ENCODE measurements around the gene KIN.
A peak's percentile ranks its signal among the peaks of the same experiment; 100 is the strongest.

The KIN gene, protein sequence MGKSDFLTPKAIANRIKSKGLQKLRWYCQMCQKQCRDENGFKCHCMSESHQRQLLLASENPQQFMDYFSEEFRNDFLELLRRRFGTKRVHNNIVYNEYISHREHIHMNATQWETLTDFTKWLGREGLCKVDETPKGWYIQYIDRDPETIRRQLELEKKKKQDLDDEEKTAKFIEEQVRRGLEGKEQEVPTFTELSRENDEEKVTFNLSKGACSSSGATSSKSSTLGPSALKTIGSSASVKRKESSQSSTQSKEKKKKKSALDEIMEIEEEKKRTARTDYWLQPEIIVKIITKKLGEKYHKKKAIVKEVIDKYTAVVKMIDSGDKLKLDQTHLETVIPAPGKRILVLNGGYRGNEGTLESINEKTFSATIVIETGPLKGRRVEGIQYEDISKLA

DNA sequence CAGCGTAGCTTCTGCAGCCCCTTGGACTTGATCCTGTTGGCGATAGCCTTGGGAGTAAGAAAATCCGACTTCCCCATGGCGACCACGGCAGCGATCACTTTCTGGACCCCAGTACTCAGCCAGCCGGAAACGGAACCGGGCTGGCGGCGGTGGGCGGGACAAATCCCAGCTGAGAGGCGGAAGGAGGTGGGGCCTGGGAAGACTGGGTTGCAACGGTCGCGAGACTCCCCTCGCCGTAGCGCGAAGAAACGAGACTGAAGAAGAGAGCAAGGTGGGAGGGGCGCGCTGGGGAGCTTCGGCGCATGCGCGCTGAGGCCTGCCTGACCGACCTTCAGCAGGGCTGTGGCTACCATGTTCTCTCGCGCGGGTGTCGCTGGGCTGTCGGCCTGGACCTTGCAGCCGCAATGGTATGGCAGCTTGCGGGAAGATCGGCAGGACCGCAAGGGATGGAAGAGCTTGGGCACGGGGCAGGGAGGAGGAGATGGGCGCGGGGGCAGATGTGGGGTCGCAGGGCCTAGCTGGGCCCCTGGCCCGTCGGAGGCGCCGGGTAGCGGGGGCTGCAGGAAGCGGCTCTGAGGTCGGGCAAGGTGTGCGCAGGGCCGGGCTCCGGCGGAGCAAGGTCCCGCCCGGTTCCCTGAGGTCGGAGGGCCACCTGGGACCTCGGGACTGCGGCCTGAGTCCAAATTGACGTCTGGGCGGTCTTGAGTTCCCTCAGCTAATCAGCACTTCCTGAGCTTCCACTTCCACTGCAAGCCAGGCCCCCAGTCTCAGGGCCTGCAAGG lies at the start of gene KIN, which contains the start of gene ATP5F1C:
TSS of gene KIN (minus strand) at position 137 of the 782 bp plus-strand sequence. CDS start at position 77, 60 bp downstream.
TSS of gene ATP5F1C (plus strand) at position 321 of the 782 bp plus-strand sequence. CDS start at position 352, 31 bp downstream.
- peaks cover 63% of the 10 kb centered on the region for H3K4me1 Mint-ChIP-seq
- DNase-seq (ENCODE audit: low spot score in 2 of 2) (peak; percentile 95 to 96), ATAC-seq (replicated peaks; ENCODE audit: extremely low read depth, poor library complexity, severe bottlenecking) (peak; percentile 92)
- no peaks in the 10 kb centered on the region for H3K27me3 Mint-ChIP-seq
- no peaks in the 10 kb centered on the region for H3K9me3 Mint-ChIP-seq
- H3K27ac Mint-ChIP-seq (ENCODE audit: low read depth) = no peak within 1 kb of the TSS
- H3K4me3 Mint-ChIP-seq = no peak within 1 kb of the TSS
- H3K36me3 Mint-ChIP-seq (ENCODE audit: insufficient read depth) = peaks cover 14% of the 10 kb centered on the region

DNA sequence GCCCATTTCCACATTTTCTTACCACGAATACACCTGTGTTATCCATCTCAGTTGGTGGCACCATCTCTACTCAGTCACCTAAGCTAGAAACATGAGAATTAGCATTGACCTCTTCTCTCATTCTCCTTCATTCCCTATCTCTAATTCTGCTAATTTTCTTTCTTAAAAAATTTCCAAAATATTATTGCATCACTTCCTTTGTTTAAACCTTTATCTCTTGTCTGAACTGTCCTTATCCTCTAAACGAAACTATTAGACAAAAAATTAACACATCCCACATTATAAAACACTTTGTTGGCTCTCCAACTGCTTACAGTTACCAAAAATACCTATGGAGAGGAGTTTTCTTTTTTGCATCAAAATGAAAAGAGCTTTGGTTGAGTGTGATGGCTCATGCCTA lies 48.8 kb upstream of the KIN start:
- H3K27me3 Mint-ChIP-seq = no peaks in the 10 kb centered on the region
- H3K36me3 Mint-ChIP-seq (ENCODE audit: insufficient read depth) = peaks cover 21% of the 10 kb centered on the region
- H3K27ac Mint-ChIP-seq (ENCODE audit: low read depth) = no peak overlapping the region
- DNase-seq (ENCODE audit: low spot score in 2 of 2) = no peak
- H3K4me3 Mint-ChIP-seq = no peak overlapping the region
- peaks cover 59% of the 10 kb centered on the region for H3K4me1 Mint-ChIP-seq
- ATAC-seq (replicated peaks; ENCODE audit: extremely low read depth, poor library complexity, severe bottlenecking) = no peak
- no peaks in the 10 kb centered on the region for H3K9me3 Mint-ChIP-seq

DNA sequence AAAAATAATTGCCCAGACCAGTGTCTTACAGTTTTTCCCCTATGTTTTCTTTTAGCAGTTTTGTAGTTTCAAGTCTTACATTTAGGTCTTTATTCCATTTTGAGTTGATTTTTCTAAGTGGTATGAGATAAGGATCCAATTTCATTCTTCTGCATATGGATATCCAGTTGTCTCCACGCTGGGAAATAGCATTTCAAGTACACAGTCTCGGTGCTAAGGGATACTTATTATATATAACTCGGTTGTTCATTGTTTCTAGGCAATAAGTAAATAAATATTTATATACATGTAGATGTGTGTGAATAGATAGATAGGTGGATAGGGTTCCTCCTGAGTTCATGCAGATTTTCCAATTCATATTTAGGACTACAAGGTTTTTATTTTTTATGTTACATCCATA lies 46.5 kb upstream of the KIN start:
- DNase-seq (ENCODE audit: low spot score in 2 of 2) (no peak), ATAC-seq (replicated peaks; ENCODE audit: extremely low read depth, poor library complexity, severe bottlenecking) (no peak)
- Mint-ChIP-seq H3K27me3 (no peaks in the 10 kb centered on the region), H3K4me3 (no peak overlapping the region), H3K9me3 (no peaks in the 10 kb centered on the region), H3K27ac (ENCODE audit: low read depth) (no peak overlapping the region), H3K4me1 (peaks cover 74% of the 10 kb centered on the region), H3K36me3 (ENCODE audit: insufficient read depth) (peaks cover 21% of the 10 kb centered on the region)

DNA sequence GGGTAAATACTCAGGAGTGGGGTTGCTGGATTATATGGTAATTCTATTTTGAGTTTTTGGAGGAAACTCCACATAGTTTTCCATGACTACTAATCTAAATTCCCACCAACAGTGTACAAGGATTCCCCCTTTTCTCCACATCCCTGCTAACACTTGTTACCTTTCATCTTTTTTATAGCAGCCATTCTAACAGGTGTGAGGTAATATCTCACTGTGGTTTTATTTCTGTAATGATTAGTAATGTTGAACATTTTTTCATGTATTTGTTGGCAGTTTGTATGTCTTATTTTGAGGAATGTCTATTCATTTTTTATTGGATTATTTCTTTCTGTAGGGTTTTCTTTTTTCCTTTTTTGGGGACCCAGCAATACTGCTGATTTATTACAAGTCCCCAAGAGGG lies 45.4 kb upstream of the KIN start:
- Mint-ChIP-seq H3K36me3 (ENCODE audit: insufficient read depth) (peaks cover 19% of the 10 kb centered on the region), H3K27ac (ENCODE audit: low read depth) (no peak overlapping the region), H3K4me1 (peaks cover 76% of the 10 kb centered on the region), H3K4me3 (no peak overlapping the region), H3K9me3 (no peaks in the 10 kb centered on the region), H3K27me3 (no peaks in the 10 kb centered on the region)
- no peak for ATAC-seq (replicated peaks; ENCODE audit: extremely low read depth, poor library complexity, severe bottlenecking)
- no peak for DNase-seq (ENCODE audit: low spot score in 2 of 2)

DNA sequence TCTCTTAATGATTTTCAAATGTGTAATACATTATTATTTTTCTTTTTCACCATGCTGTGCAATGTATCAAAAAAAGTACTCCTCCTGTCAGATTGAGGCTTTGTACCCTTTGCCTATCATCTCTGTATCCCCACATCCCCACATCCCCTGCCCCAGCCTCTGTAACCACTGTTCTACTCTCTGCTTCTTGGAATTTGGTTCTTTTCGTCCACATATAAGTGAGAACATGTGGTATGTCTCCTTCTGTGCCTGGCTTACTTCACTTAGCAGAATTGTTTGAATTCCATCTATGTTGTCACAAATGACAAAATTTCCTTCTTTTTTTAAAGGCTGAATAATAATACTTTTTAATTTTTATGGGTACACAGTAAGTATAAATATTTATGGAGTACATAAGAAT lies 44.3 kb upstream of the KIN start:
- H3K4me3 Mint-ChIP-seq = no peak overlapping the region
- no peaks in the 10 kb centered on the region for H3K27me3 Mint-ChIP-seq
- H3K4me1 Mint-ChIP-seq = peaks cover 84% of the 10 kb centered on the region
- no peaks in the 10 kb centered on the region for H3K9me3 Mint-ChIP-seq
- ATAC-seq (replicated peaks; ENCODE audit: extremely low read depth, poor library complexity, severe bottlenecking) (no peak), DNase-seq (ENCODE audit: low spot score in 2 of 2) (no peak)
- peaks cover 21% of the 10 kb centered on the region for H3K36me3 Mint-ChIP-seq (ENCODE audit: insufficient read depth)
- no peak overlapping the region for H3K27ac Mint-ChIP-seq (ENCODE audit: low read depth)

DNA sequence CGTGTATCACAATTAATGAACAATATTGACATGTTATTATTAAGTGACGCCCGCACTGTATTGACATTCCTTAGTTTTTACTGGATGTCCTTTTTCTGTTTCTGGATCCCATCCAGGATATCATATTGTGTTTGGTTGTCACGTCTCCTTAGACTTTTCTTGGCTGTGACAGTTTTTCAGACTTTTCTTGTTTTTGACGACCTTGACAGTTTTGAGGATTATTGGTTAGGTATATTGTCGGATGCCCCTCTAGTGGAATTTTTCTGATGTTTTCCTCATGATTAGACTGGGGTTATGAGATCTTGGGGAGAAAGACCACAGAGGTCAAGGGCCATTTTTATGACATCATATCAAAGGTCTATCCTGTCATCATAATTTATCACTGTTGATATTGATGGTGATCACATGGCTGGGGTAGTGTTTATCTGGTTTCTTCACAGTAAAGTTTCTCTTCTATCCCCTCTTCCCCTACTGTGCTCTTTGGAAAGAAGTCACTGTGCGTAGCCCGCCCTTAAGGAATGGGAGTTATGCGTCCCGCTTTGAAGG lies 41.6 kb upstream of the KIN start:
- no peak for DNase-seq (ENCODE audit: low spot score in 2 of 2)
- Mint-ChIP-seq H3K4me1 (peaks cover 67% of the 10 kb centered on the region), H3K27me3 (no peaks in the 10 kb centered on the region), H3K27ac (ENCODE audit: low read depth) (no peak overlapping the region), H3K4me3 (no peak overlapping the region), H3K9me3 (no peaks in the 10 kb centered on the region), H3K36me3 (ENCODE audit: insufficient read depth) (peaks cover 34% of the 10 kb centered on the region)
- no peak for ATAC-seq (replicated peaks; ENCODE audit: extremely low read depth, poor library complexity, severe bottlenecking)

DNA sequence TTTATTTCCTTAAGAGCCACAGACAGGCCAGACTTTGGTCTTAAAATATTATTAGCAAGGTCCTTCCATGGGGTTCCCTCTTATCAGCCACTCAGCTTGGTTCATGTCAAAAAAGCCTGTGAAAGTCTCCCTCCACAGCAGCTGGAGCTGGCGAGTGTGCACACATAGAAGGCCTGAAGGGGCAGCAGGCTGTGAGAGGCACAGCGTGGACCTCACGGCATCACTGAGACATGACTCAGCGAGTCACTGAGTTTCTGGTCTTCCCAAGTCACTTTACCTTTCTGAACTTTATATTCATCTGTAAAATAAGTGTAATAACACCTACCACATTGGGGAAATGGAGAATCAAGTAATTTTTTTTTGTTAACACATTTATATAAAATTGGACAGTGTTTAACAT lies 39.2 kb upstream of the KIN start:
- Mint-ChIP-seq H3K4me3 (no peak overlapping the region), H3K4me1 (peaks cover 48% of the 10 kb centered on the region), H3K36me3 (ENCODE audit: insufficient read depth) (peaks cover 39% of the 10 kb centered on the region), H3K27ac (ENCODE audit: low read depth) (peak overlapping the region; percentile 22), H3K9me3 (no peaks in the 10 kb centered on the region), H3K27me3 (no peaks in the 10 kb centered on the region)
- ATAC-seq (replicated peaks; ENCODE audit: extremely low read depth, poor library complexity, severe bottlenecking) (no peak), DNase-seq (ENCODE audit: low spot score in 2 of 2) (no peak)

DNA sequence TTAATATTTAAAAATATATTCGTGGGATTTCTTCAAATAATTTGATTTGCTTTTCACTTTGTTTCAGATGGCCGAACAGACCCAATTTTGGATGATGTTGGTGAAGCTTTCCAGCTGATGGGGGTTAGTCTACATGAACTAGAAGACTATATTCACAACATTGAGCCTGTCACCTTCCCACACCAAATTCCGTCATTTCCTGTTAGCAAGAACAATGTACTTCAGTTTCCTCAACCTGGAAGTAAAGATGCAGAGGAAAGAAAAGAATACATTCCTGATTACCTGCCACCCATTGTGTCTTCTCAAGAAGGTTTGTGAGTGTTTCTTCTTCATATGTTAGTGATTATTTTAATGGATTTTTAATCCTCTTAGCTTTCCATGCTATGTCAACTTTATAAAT lies 36.5 kb upstream of the KIN start:
- peaks cover 34% of the 10 kb centered on the region for H3K36me3 Mint-ChIP-seq (ENCODE audit: insufficient read depth)
- no peak for DNase-seq (ENCODE audit: low spot score in 2 of 2)
- H3K4me1 Mint-ChIP-seq = peaks cover 47% of the 10 kb centered on the region
- no peak overlapping the region for H3K4me3 Mint-ChIP-seq
- no peaks in the 10 kb centered on the region for H3K9me3 Mint-ChIP-seq
- H3K27ac Mint-ChIP-seq (ENCODE audit: low read depth) = no peak overlapping the region
- no peak for ATAC-seq (replicated peaks; ENCODE audit: extremely low read depth, poor library complexity, severe bottlenecking)
- no peaks in the 10 kb centered on the region for H3K27me3 Mint-ChIP-seq

DNA sequence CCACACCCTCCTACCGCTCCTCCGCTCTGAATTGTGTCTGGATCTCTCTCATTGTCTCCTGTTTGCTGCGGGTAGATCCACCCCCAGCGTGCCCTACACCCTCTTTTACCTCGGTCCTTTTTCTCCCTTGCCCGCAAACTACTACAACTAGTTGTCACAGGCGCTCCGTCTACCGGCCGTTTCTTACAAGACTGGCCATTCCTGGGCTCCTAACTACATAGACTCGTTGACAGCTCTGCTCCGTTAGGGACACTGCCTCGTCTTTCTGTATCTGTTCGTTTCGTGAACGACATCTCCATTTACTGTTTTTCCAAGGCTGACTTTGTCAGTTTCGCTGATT lies 31.3 kb upstream of the KIN start:
- Mint-ChIP-seq H3K4me1 (peaks cover 43% of the 10 kb centered on the region), H3K9me3 (no peaks in the 10 kb centered on the region), H3K27me3 (no peaks in the 10 kb centered on the region), H3K27ac (ENCODE audit: low read depth) (peak overlapping the region; percentile 96), H3K36me3 (ENCODE audit: insufficient read depth) (peaks cover 20% of the 10 kb centered on the region), H3K4me3 (peak overlapping the region; percentile 96)
- peak; percentile 12 for ATAC-seq (replicated peaks; ENCODE audit: extremely low read depth, poor library complexity, severe bottlenecking)
- DNase-seq (ENCODE audit: low spot score in 2 of 2) = no peak

DNA sequence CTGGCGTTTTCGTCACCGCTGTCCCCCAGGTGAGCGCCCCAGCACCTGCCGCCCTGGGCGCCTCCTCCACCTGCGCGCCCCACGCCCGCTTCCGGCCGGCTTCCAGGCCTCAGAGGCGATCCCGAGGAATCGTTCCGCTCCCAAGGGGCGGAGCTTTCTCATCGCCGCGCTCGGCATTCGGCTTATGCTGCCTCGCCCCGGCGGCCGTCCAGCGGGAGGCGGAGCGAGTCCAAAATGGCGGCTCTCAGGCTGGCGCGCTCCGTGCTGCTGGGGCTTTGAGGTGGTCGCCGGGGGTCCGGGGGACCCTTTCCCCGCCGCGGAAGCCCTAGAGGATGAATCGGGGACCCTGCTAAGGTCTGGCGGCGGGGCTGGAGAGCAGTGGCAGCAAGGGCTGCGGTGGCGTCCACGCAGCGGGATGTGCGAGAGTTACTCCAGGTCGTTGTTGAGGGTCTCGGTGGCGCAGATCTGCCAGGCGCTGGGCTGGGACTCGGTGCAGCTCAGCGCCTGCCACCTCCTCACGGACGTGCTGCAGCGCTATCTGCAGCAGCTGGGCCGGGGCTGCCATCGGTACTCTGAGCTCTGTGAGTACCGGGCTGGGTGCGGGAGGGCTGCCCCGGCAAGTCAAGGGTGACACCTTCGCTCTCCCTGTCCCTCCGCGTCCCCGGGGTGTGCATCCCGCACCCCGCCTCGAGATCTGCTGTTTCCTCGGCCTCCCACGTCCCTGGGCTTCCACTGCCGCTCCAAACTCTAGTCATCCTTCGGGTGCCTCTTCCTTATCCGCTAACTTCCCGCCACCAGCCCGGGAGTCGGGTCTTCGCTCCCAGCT lies 30.7 kb upstream of the KIN start, which contains the start of gene TAF3:
TSS of gene TAF3 (plus strand) at position 211 of the 826 bp plus-strand sequence. CDS start at position 416, 205 bp downstream.
- Mint-ChIP-seq H3K27me3 (no peaks in the 10 kb centered on the region), H3K4me1 (peaks cover 43% of the 10 kb centered on the region), H3K36me3 (ENCODE audit: insufficient read depth) (peaks cover 20% of the 10 kb centered on the region)

DNA sequence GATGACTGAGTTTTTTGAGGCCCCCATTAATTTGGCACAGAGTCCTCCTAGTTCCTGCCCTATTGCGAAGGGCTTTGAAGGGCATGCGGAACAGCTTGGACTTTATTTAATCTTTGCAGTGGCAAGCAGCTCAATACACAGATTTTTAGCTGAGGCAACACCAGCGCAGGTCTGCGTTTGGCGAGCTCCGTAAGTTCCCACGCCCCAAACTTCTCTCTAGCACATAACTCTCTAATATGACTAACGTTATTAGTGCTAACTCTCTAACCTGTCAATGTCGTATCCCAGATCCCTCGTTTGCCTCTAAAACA lies 30.1 kb upstream of the KIN start:
- Mint-ChIP-seq H3K27ac (ENCODE audit: low read depth) (peak overlapping the region; percentile 96), H3K27me3 (no peaks in the 10 kb centered on the region), H3K4me3 (peak overlapping the region; percentile 96), H3K36me3 (ENCODE audit: insufficient read depth) (peaks cover 17% of the 10 kb centered on the region), H3K4me1 (peaks cover 43% of the 10 kb centered on the region), H3K9me3 (no peaks in the 10 kb centered on the region)
- no peak for ATAC-seq (replicated peaks; ENCODE audit: extremely low read depth, poor library complexity, severe bottlenecking)
- DNase-seq (ENCODE audit: low spot score in 2 of 2) = no peak

More for the DNA sequence above, 30.7 kb upstream of the KIN start, which contains the start of gene TAF3:
- Mint-ChIP-seq H3K4me3 (peak within 1 kb of the TSS; percentile 96), H3K27ac (ENCODE audit: low read depth) (peak within 1 kb of the TSS; percentile 96), H3K9me3 (no peaks in the 10 kb centered on the region)
- ATAC-seq (replicated peaks; ENCODE audit: extremely low read depth, poor library complexity, severe bottlenecking) (peak; percentile 87), DNase-seq (ENCODE audit: low spot score in 2 of 2) (peak; percentile 84 to 87)

DNA sequence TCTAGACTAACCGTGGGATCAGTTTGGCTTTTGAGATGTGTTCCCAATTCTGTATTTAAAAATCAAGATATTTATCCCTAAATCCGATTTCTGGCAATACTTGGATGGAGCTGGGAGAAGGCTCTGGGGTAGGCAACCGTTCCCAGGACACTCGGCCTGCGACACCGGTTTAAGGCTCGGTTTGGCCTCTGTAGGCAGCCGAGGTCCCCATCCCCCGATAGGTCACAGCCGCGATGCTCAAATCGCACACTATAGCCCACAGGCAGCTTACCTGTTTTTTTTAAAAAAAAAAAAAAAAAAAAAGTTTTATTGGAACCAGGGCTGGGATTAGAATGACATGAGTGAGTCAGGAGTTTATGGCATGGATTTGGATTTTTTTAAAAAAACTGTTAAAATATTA lies 29.8 kb upstream of the KIN start:
- peak overlapping the region; percentile 96 for H3K4me3 Mint-ChIP-seq
- ATAC-seq (replicated peaks; ENCODE audit: extremely low read depth, poor library complexity, severe bottlenecking) = no peak

More for the DNA sequence above, 29.8 kb upstream of the KIN start:
- H3K27ac Mint-ChIP-seq (ENCODE audit: low read depth) = peak overlapping the region; percentile 96
- peaks cover 17% of the 10 kb centered on the region for H3K36me3 Mint-ChIP-seq (ENCODE audit: insufficient read depth)
- H3K27me3 Mint-ChIP-seq = no peaks in the 10 kb centered on the region
- no peaks in the 10 kb centered on the region for H3K9me3 Mint-ChIP-seq
- H3K4me1 Mint-ChIP-seq = peaks cover 43% of the 10 kb centered on the region
- DNase-seq (ENCODE audit: low spot score in 2 of 2) = no peak

Measured in central memory CD8-positive, alpha-beta T cell (primary cell).